Measurements from ENCODE around the gene COX5A.

GRCh38 chr15:74928771-74929198, 9.1 kb downstream of the COX5A start:
- TF ChIP-seq CTCF (IDR thresholded peaks at IDR 0.05) (no peak), POLR2A (IDR thresholded peaks at IDR 0.05) (no peak)
